Activated CD8-positive, alpha-beta memory T cell treated with anti-CD3 and anti-CD28 coated beads for 48 hours (primary cell): ENCODE measurements around the gene CA4.
"Not testable (repeated sequence)": the region's sequence is repeated elsewhere in the genome, so short reads cannot be mapped to it uniquely, and the experiment has no call there.

ENCODE experiments used
- DNase-seq, 3 experiments: peaks; one replicate each; pipeline ENCODE4 v3.0.0-alpha.2; 2020; ENCODE audit warnings: low read depth in 2 of 3, low spot score in 2 of 3

Gene CA4

DNA sequence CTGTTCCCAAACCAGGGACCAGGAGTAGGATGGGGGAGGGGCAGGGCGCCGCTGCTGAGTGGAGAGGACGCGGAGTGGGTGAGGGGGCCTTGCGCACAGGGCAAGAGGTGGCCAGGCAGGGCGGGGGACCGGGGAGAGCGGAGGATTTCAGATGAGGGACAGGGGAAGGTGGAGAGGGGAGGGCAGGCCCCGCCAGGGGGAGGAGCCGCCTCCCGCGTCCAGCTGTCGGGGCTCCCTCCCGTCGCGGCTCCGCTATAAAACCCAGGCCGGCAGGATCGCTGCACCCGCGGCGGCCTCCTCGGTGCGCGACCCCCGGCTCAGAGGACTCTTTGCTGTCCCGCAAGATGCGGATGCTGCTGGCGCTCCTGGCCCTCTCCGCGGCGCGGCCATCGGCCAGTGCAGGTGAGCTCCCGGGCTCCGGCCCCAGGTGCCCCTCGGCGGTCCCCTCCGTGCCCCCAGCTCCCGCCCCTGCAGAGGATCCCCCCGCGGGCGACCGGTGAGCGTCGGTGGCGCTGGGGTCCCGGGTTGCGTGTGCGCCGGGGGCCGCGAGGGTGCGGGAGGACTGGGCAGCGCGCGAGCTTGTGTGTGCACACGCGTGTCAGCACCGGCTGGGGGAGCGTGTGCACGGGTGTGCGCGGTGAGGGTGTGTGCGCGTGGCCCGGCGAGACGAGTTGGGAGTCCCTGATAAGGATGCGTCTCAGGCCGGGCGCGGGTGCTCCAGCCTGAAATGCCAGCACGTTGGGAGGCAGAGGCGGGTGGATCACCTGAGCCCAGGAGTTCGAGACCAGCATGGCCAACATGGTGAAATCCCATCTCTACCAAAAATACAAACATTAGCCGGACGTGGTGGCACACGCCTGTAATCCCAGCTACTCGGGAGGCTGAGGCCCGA lies at the start of gene CA4:
TSS of gene CA4 (plus strand) at position 283 of the 892 bp plus-strand sequence. CDS start at position 345, 62 bp downstream.
- DNase-seq: no peak

DNA sequence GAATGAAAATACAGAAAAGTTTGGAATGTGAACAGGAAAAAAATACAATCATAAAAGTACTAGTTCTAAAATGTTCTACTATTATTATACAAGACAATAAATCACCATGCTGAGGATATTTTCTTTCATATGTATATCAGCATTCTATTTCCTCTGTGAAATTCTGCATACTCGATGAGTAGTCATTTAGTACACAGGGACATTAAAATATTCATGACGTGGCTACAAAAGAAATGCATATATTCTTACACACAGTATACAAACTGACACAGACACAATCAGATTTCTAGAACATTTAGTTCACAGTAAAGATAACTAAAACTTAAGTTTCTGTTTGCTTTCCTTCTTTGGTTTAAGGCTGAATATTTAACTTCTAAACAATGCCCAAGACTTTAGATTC lies 49.2 kb upstream of the CA4 start:
- DNase-seq: not testable (repeated sequence)

DNA sequence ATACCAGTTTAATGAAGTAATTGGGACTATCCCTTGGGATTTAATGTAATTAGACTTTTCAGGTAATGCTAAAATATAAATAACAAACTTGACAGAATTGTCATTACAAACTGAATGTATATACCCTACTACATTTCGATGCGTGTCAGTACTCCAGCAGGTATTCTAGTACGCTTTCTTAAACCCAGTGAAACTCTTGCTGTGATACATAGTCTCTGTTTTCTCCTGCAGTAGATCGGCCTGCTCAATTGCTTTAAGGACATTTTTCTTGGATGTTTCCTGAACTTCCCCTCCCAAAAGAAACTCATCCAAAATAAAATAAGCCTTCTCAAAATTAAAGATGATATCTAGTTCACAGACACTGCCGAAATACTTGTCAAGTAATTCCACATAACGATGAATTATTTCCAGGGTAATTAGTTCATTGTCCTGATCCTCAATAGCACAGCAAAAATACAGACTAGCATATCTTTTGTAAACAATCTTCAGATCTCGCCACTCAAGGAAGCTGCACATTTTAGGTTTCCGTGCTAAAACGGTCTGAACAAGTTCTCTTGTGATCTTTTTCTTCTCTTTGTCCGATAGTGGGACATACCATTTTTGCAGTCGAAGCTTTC lies 47.6 kb upstream of the CA4 start:
- DNase-seq: not testable (repeated sequence)

DNA sequence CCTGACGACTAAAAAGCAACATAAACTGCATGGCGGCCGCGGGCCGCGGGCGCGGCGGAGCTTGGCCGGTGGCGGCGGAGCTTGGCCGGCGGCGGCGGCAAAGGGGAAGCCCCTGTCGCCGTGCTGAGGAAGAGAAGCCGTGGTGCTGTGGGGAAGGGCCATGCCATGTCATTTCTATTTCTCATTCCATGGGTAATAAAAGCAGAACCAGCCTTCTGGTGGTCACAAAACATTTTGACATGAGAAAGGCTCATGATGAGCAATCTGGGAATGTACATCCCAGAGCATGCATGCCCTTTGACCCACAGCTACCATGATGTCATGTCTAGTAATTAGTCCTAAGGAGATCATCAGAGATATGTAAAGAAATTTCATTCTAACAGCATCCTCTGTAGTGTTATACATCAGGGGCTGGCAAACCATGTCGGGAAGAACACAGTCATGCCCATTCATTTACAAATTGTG lies 47.1 kb upstream of the CA4 start:
- peak in 2 of 3 experiments; percentile 9 to 11 for DNase-seq

DNA sequence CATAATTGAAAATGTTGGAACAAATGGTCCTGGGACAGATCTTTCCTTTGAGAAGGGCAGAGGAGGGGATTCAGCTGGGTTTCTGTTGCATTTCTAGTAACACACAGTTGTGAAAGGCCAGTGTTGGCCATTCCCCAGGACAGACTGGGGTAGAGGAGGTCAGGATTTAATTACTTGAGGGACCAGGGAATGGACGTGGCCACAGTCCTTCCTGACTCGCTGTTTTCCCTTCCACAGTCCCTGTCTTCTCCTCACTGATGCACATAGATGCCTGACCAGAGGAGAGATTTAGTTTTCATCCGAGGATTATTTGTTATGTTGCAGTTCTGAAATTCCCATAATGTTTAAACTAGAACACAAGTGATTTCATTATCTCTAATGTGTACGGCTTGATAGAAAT lies 45.8 kb upstream of the CA4 start:
- no peak for DNase-seq

DNA sequence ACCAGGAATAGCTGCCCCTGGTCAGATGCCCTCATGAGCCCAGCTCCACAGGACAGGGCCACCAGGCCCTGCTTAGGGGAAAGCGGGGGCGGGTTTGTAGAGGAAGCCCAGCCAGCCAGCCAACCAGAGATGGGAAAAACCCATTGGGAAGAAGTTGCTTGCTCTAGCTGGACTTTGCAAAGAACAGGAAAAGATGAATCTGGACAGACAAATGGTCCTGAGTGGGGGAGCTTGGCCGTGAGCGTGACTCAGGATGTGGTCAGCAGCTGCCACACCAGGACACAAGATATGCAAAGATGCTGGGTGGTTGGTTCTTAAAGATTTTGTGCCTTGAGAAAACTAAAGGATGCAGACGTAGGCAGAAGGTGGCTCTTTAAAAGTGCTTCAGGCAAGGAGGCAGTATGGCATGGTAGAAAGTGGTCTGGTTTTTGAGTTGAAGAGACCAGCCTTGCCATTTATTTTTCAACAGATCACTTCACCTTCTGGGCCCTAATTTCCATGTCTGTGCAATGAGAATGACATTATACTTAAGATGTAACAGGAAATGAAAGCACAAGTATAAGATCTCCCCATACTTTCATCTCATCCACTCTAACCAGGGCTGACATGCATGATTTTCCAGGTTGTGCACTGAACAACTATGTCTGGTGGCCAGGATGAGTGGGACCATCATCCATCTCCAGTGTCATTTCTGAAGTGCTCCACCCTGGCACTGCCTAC lies 43.3 kb upstream of the CA4 start:
- DNase-seq: no peak

DNA sequence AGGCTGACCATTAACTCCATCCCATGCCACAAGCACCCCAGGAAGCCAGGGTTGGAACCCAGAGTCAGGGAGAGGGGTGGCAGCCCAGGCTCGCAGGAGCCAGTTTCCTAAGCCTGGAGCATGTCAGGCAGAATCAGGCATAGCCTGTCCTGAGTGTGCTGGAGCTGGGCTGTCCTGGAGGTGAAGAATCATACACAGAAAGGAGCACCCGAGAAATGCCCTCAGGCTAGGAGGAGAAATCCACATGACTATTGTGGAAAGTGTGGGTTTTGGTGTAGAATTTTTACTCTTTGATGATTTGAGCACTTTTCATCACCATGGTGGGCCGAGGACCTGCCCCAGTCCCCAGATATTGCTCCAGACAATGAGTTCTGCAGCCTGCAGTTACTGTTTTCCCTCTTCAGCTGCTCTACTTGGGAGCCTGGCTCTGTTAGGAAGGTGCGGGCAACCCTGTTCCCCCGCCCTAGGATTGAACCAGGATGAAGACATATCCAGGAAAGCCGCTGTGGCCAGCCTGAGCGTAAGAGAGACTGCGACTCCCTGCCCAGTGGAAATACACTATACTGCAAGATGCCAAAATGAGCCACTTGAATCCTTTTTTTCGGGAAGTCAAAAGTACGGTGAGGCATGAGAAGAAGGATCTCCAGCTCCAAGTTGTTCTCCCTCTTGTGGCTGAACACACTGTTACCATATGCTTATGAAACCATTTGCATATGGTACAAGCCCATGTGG lies 42.1 kb upstream of the CA4 start:
- no peak for DNase-seq

DNA sequence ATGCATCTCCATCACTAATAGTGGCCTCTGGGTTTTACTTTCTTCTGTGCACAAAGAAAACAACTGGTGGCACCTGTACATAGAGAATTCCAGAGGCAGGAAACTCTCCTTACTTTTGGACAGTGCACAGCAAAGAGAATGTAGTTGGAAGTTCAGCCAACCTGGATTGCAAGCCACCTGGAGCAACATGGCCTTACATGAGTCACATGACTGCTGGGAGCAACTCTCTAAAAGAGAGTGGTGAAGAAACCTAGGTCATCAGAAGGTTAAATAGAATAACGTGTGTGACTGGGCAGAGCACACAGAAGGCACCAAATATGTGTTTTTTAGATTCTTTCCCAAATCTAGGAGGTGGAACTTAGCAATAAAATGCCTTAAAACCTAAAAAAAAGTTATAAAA lies 41.5 kb upstream of the CA4 start:
- not testable (repeated sequence) for DNase-seq

DNA sequence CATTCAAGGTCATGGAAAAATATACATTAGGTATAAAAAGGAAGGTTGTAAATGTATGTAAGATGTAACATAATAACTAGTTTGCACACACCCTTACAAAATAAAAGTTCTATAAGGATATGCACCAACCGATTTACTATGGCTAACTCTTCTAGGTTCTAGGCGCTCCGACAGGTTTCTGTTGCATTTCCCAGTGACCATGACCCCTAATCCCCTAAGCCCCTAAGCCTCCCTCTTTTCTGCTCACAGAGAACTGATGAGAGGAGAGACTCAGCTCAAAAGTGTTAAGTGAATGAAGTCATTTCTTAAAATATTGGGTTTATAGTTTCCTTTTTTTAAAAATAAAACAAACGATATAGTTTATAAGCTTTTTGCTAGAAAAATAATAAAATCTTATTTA lies 41.1 kb upstream of the CA4 start:
- DNase-seq: no peak

DNA sequence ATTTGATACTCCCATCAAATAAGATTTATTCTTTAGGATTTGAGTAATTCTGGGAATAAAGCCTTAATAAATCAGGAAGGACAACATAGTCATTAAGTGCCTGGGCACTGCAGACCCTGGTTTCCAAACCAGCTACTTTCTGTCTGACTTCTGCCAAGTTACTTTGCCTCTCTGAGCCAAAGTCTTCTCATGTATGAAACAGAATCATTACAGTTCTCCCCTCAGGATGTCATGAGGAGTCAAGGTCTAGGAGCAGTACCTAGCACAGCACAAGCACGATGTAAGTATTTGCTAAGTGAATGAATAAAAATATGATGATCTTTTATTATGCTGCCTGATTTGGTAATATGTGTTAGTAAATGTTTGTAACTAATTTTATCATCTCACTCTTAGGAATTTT lies 40.6 kb upstream of the CA4 start:
- DNase-seq: no peak

DNA sequence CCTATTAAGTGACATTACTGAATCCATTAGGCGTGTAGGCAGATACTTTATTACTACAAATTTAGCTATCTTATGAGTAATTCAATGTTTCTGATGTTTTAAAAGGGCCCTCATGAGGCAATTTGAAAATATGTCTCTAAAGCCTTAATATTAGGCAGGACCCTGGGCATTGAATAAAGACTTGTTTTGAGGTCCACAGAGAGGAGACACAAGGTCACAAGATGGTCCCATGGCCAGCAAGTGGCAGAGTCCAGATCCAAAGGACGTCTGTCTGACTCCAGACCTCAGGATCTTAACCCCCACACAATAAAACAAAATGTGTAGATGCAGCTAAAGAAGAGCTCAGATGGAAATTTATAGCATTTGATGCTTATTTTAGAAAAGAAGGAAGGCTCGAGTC lies 39.2 kb upstream of the CA4 start:
- DNase-seq: no peak

DNA sequence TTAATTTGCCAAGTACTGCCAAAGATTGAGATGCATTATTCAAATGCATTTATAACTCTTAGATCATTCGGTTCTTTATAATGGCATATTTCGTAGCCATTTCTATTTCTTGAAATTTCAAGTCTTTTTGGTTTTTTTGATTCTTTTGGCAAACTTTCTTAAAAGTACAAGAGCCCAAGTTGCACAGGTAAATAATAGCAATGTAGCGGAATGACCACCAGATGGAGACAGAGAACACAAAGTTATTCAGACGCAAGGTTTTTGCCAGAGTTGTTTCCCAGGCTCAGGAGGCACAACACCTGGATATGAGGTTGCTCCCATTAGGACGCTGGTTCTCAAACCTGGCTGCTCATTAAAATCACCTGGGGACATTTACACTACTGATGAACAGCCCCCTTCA lies 38.1 kb upstream of the CA4 start:
- not testable (repeated sequence) for DNase-seq

DNA sequence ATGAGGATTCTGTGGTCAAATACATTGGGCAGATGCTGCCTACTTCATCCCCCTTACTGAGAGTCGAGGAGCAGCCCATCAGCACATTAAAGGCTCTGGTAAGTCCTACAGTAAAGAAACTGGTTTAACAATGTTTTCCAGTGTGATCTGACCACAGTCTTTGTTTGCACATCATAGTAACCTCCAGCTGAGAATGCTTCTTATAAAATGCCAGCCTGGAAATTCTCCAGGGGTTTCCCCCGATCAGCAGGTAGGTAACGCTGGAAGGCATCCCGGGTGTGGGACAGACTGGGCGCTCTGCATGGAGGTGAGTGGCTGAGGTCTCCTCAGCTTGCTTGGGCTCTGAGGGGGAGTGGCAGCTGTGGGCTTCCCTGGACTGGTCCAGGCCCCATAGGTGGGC lies 34.4 kb upstream of the CA4 start:
- DNase-seq: not testable (repeated sequence)

DNA sequence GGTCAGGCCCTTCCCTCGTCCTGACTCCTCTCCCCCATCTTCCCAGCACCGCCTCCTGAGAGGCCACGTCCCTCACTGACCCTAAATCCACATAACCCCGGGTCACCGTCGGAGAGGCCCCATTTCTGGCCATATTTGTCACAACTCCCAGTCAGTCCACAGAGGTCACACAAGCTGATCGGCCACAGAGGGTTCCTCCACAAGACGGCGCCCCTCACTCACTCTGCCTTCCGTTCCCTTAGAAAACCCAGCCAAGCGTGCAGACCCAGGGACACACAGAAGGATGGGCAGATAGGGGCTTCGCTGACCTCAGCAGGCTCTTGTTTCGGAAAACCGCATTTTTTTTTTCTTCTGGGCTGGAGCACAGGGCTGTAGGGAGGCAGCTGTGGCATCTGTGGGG lies 33.6 kb upstream of the CA4 start:
- not testable (repeated sequence) for DNase-seq

DNA sequence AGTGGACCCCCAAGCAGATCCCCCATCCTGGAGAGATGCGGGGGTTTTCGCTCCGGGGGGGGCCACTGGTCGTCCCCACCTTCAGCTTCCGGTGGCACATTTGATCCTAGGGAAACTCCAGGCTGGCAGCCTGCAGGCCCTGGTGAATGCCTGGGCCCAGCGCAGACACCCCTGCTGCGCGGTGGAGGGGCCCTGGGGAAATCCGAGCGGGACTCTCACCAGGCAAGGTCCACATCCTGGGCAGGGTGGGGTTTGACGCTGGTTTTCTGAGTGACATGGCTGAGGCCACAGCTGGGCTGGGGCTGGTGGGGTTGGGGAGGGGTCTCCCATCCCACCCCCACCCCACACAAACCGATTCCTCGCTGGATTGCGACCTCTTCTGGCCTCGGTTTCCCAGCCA lies 30.6 kb upstream of the CA4 start:
- not testable (repeated sequence) for DNase-seq

DNA sequence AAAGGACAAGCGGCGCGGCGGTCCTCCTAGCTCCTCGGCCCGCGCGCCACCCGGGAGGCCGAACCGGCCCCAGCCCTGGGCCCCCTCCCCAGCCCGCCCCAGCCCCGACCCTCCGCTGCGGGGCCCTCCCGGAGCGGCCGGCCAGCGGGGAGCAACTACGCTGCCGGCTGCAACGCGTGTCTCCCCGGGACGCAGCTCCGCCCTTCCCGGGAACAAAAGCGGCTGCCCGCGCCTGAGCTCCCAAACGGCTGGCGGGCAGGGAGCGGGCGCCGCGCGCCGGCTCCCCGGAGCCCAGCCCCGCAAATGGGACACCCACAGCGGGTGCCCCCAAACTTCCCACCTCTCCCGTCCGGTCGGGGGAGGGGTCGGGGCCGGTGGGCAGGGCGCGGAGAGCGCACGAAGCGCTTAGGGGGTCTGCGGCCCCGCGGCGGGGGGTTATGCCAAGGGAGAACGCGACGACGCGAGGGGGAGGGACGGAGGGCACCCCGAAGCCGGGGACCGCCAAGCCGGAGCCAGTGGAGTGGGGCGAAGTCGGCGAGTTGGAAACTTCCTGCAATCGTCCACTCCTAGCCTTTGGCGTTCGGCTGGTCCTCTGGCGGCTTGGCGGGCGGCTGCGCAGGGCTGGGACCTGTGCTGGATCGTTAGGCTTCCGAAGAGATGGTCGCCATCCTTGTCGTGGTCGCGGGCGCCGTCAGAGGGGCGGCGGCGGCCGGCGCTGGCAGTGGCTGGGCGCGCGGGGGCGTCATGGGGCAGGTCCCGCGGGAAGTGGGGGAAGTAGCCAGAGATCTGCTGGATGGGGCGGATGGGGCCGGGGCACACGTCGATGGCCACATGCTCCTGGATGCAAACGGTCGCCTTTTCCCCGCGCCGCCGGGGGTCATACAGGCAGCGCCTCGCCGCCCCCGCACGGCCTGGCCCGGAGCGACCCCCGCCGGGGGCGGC lies 29.7 kb upstream of the CA4 start:
- DNase-seq: not testable (repeated sequence)

DNA sequence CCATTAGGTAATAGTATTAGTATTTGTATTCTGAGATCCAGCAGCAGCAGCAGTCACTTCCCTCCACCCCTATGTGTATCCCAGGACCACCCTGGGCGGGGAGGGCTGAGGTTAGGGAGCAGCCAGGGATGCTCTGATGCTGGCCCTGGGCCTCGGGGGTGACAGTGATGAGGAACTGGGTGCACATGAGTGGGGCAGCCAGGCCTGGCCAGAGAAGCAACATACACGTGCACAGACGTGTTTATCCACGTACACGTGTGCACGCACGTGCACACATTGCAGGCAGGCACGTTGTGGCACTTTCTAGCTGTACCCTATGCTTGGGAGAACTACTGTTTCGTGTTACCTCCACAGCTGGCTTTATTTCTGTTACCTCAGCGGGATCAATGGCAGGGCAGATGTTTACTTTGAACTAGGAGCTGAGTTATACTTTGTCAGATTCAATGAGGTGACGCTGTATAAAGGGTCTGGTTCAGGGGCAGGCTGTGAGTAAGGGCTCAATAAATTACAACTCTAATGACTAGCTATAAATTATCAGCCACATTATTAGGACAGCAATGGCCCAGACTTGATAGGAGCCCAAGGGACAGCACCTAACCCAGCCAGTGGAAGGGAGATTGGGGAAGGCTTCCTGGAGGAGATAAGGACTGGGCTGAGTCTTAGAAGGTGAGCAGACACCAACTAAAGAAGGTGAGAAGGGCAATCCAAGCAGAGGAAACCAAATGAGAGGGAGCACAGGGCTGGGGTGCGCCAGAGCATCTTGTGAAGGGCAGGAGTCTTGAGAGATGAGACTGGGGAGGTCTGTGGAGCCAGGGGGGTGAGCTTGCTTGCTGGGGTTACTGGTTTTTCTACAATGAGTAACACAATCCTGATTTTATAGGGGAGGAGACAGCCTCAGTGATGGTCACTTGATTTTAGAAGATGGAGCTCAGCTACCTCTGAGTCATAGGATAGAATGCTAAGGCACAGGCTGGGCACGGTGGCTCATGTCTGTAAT lies 22.4 kb upstream of the CA4 start:
- DNase-seq: no peak

DNA sequence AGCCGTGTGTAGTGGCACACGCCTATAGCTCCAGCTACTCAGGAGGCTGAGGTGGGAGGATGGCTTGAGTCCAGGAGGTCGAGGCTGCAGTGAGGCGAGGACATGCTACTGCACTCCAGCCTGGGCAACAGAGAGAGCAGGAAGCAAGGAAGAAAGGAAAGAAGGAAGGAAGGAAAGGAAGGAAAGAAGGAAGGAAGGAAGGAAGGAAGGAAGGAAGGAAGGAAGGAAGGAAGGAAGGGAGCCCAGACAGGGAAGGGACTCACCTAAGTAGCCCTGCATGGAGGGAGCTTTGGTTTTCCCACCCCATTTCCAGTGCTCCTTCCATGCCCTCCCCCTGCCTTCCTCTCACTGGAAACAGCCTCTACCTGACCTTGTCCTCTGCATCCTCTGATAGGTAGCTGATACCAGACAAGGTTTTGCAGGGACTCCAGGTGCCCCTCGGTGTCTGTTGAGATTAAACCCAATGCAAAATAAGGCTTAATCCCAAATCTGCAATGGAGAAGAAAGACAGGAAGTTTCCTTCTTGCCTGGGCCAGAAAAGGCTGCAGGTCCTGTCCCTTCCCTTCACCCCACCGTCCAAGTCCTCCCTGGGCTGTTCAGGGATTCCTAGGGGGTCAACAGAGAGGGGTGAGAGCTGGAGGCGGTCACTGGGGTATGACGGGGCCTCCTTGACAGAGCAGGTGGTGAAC lies 21.5 kb upstream of the CA4 start:
- DNase-seq: no peak
